Raji (cell line): Measurements from ENCODE around the gene NEK6.

ENCODE experiments used
- POLR2A ChIP-seq: IDR thresholded peaks from 2 replicates; pipeline ENCODE4 v1.6.1; 2011; ENCODE audit warnings: low read depth, low read length, control low read depth; ENCODE audit not compliant: insufficient read depth

Gene NEK6

GRCh38 chr9:124266139-124266825 is 8.5 kb downstream of the NEK6 start:
- no peak for TF ChIP-seq POLR2A

GRCh38 chr9:124266826-124267201 is 9.1 kb downstream of the NEK6 start:
- no peak for TF ChIP-seq POLR2A

- TF ChIP-seq POLR2A = no peak
Observed at GRCh38 chr9:124267271-124267807, 9.6 kb downstream of the NEK6 start.

- no peak for TF ChIP-seq POLR2A
Observed at GRCh38 chr9:124268248-124268647, 10.5 kb downstream of the NEK6 start.

GRCh38 chr9:124268661-124269060 is 10.9 kb downstream of the NEK6 start:
- TF ChIP-seq POLR2A = no peak

GRCh38 chr9:124269556-124269955 is 11.8 kb downstream of the NEK6 start:
- TF ChIP-seq POLR2A = no peak

- no peak for TF ChIP-seq POLR2A
Observed at GRCh38 chr9:124270504-124271335, 13.0 kb downstream of the NEK6 start.

GRCh38 chr9:124271660-124272059 is 13.9 kb downstream of the NEK6 start:
- no peak for TF ChIP-seq POLR2A

GRCh38 chr9:124272118-124272517 is 14.4 kb downstream of the NEK6 start:
- no peak for TF ChIP-seq POLR2A

GRCh38 chr9:124272979-124273378 is 15.2 kb downstream of the NEK6 start:
- TF ChIP-seq POLR2A = no peak

- TF ChIP-seq POLR2A = no peak
Observed at GRCh38 chr9:124273427-124274160, 15.8 kb downstream of the NEK6 start.

- TF ChIP-seq POLR2A = no peak
Observed at GRCh38 chr9:124274226-124274625, 16.5 kb downstream of the NEK6 start.

- TF ChIP-seq POLR2A = no peak
Observed at GRCh38 chr9:124274738-124275137, 17.0 kb downstream of the NEK6 start.

- TF ChIP-seq POLR2A = no peak
Observed at GRCh38 chr9:124277420-124277819, 19.7 kb downstream of the NEK6 start.

GRCh38 chr9:124278054-124278540 is 20.3 kb downstream of the NEK6 start:
- TF ChIP-seq POLR2A = no peak
